ENCODE results near the gene RLN3.

RLN3 gene

DNA sequence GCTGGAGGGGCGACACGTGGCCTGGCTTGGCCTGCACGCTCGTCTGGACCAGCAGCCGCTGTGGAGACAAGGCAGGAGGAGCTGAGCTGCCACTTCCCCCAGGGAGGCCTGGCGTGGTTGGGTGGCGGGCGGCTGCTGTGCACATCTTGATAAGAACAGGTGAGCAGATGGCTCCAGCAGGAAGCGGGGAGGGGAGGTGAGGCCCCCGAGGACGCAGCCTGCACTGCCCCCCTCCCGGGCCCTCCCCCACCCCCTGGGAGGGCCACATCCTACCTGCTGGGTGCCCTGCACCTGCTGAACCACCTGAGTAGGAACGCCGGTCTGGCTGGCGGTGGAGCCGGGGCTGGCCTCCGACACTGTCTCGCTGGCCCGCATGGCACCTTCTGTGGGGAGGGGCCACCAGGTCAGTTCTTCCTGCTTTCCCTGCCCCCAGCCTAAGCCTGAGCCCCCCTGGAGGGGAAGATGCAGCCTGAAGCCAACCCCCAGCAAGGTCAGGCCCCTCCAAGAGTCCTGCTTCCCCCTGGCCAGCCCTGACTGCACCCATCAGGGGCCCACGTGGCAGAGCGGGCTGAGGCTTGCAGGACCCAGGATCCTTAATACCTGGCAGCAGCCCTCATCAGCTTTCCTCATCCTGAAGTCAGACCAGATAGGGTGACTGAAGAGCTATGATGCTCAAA lies 44.6 kb upstream of the RLN3 start:
- TF ChIP-seq TAF1 (IDR thresholded peaks at IDR 0.05; ENCODE audit: low read depth, low read length) (no peak), POU2F2 (IDR thresholded peaks at IDR 0.05; ENCODE audit: low read depth, low read length) (no peak), SPI1 (IDR thresholded peaks at IDR 0.05; ENCODE audit: low read depth, low read length) (no peak), POLR2AphosphoS5 (IDR thresholded peaks at IDR 0.05; ENCODE audit: low read depth, low read length) (no peak), POLR2A (IDR thresholded peaks at IDR 0.05; ENCODE audit: low read depth, low read length) (no peak), PAX5 (IDR thresholded peaks at IDR 0.05; ENCODE audit: insufficient read depth, low read length, severe bottlenecking) (no peak)
- FAIRE-seq (no peak), DNase-seq (ENCODE audit: insufficient read length, low spot score) (no peak)

DNA sequence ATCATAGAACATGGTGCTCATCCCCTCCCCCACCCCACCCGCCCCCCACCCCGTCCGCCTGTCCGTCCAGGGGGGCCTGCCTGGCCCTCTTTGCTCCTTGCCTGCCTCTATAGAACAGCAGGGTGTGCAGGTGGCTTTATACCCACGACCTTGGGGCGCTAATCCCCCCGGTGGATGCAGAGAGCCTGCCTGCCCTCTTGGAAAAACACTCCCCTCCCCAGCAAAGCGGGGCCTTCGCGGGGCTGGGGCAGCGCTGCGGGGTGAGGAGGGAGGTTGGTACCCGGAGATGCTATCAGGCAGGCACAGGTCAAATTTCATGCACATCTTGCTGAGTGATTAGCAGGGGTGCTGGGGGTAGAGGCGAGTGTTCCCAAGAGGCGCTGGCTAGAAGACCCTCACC lies 43.8 kb upstream of the RLN3 start:
- DNase-seq (ENCODE audit: insufficient read length, low spot score) (no peak), FAIRE-seq (no peak)
- TF ChIP-seq POLR2A (IDR thresholded peaks at IDR 0.05; ENCODE audit: low read depth, low read length) (no peak), TAF1 (IDR thresholded peaks at IDR 0.05; ENCODE audit: low read depth, low read length) (no peak), POU2F2 (IDR thresholded peaks at IDR 0.05; ENCODE audit: low read depth, low read length) (no peak), PAX5 (IDR thresholded peaks at IDR 0.05; ENCODE audit: insufficient read depth, low read length, severe bottlenecking) (no peak), POLR2AphosphoS5 (IDR thresholded peaks at IDR 0.05; ENCODE audit: low read depth, low read length) (no peak), SPI1 (IDR thresholded peaks at IDR 0.05; ENCODE audit: low read depth, low read length) (no peak)

DNA sequence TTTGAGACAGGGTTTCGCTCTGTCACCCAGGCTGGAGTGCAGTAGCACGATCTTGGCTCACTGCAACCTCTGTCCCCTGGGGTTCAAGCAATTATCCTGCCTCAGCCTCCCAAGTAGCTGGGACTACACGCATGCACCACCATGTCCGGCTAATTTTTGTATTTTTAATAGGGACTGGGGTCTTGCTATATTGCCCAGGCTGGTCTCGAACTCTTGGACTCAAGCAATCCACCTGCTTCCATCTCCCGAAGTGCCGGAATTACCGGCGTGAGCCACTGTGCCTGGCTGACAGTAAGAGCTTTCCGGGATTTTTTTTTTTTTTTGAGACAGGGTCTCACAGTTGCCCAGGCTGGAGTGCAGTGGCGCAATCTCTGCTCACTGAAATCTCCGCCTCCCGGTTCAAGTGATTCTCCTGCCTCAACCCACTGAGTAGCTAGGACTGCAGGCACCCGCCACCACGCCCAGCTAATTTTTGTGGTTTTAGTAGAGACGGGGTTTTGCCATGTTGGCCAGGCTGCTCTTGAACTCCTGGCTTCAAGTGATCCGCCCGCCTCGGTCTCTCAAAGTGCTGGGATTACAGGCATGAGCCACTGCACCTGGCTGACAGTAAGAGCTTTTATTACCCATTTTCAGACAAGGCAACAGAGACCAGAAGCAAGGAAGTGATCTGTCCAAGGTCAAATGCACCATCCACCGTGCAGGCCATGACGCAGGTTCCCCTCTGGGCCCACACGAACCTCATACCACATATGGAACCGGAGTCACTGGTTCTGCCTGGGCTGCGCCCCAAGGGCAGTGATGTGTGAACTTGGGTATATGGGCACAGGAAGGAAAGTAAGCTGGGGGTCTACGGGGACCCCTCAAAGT lies 42.8 kb upstream of the RLN3 start:
- TF ChIP-seq POLR2AphosphoS5 (IDR thresholded peaks at IDR 0.05; ENCODE audit: low read depth, low read length) = no peak
- no peak for TF ChIP-seq POLR2A (IDR thresholded peaks at IDR 0.05; ENCODE audit: low read depth, low read length)
- no peak for TF ChIP-seq POU2F2 (IDR thresholded peaks at IDR 0.05; ENCODE audit: low read depth, low read length)
- TF ChIP-seq TAF1 (IDR thresholded peaks at IDR 0.05; ENCODE audit: low read depth, low read length) = no peak
- peak; percentile 38; the same call in 1 of the 2 replicates for TF ChIP-seq SPI1 (IDR thresholded peaks at IDR 0.05; ENCODE audit: low read depth, low read length)
- TF ChIP-seq PAX5 (IDR thresholded peaks at IDR 0.05; ENCODE audit: insufficient read depth, low read length, severe bottlenecking) = no peak
- peak; percentile 82 for FAIRE-seq
- no peak for DNase-seq (ENCODE audit: insufficient read length, low spot score)

DNA sequence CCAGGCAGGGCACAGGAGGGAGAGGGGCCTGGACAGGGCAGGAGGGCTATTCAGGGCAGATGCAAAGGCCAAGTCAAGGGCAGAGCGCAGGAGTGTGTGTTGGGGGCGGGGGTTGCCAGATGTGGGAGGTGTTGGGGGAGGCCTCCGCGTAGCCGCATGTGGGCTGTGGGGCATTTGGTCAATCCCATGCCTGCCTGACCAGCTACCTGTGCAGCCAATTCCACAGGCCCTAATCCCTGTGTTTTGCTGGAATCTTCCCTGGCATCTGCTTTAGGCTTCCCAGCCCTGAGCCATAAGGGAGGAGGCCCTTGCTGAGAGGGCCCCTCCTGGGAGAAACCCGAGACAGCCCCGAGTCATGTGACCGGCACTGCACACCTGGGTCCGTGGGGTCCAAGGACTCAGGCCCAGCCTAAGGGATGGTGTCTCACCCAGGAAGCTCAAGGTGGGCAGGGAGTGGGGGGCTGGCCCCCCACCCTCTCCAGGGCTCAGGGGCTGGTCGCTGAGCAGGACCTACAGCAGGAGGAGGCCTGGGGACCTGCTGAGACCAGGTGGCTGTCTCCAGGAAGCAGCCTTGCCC lies 42.1 kb upstream of the RLN3 start:
- peak; percentile 59 for DNase-seq (ENCODE audit: insufficient read length, low spot score)
- no peak for FAIRE-seq
- TF ChIP-seq TAF1 (IDR thresholded peaks at IDR 0.05; ENCODE audit: low read depth, low read length) = no peak
- no peak for TF ChIP-seq POLR2AphosphoS5 (IDR thresholded peaks at IDR 0.05; ENCODE audit: low read depth, low read length)
- no peak for TF ChIP-seq PAX5 (IDR thresholded peaks at IDR 0.05; ENCODE audit: insufficient read depth, low read length, severe bottlenecking)
- no peak for TF ChIP-seq POU2F2 (IDR thresholded peaks at IDR 0.05; ENCODE audit: low read depth, low read length)
- TF ChIP-seq POLR2A (IDR thresholded peaks at IDR 0.05; ENCODE audit: low read depth, low read length) = no peak
- no peak for TF ChIP-seq SPI1 (IDR thresholded peaks at IDR 0.05; ENCODE audit: low read depth, low read length)

DNA sequence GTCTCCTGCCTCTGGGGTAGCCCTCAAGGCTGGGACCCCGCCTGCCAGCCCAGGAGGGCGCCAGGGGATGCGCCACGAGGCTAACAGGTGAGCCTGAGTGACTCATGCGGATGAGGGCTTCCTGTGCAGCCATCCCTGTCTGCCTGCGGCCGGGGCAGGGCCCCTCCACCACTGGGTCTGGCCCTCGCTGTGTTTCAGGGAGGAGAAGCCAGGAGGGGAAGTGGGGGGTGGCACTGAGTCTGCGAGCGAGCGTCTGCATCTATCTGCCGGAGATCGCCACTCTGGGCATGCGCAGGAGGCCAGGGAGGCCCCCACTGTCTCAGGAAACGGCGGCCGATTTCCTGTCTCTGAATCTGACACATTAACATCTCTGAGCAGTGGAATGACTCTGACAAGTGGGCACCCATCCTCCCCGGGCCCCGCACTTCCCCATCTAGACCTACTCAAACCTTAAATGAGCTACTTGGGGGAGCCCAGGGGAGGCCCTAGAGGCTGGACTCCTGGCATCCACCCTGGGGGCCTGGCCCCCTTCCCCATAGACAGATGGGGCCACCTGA lies 41.5 kb upstream of the RLN3 start:
- DNase-seq (ENCODE audit: insufficient read length, low spot score) (peak; percentile 100), FAIRE-seq (peak; percentile 99)
- TF ChIP-seq PAX5 (IDR thresholded peaks at IDR 0.05; ENCODE audit: insufficient read depth, low read length, severe bottlenecking) (peak; percentile 60), TAF1 (IDR thresholded peaks at IDR 0.05; ENCODE audit: low read depth, low read length) (no peak; the same call in 1 of the 2 replicates), POLR2A (IDR thresholded peaks at IDR 0.05; ENCODE audit: low read depth, low read length) (peak; percentile 20; the same call in 1 of the 2 replicates), POLR2AphosphoS5 (IDR thresholded peaks at IDR 0.05; ENCODE audit: low read depth, low read length) (peak; percentile 58; the same call in 1 of the 2 replicates), SPI1 (IDR thresholded peaks at IDR 0.05; ENCODE audit: low read depth, low read length) (peak; percentile 84), POU2F2 (IDR thresholded peaks at IDR 0.05; ENCODE audit: low read depth, low read length) (peak; percentile 20; the same call in 1 of the 2 replicates)

DNA sequence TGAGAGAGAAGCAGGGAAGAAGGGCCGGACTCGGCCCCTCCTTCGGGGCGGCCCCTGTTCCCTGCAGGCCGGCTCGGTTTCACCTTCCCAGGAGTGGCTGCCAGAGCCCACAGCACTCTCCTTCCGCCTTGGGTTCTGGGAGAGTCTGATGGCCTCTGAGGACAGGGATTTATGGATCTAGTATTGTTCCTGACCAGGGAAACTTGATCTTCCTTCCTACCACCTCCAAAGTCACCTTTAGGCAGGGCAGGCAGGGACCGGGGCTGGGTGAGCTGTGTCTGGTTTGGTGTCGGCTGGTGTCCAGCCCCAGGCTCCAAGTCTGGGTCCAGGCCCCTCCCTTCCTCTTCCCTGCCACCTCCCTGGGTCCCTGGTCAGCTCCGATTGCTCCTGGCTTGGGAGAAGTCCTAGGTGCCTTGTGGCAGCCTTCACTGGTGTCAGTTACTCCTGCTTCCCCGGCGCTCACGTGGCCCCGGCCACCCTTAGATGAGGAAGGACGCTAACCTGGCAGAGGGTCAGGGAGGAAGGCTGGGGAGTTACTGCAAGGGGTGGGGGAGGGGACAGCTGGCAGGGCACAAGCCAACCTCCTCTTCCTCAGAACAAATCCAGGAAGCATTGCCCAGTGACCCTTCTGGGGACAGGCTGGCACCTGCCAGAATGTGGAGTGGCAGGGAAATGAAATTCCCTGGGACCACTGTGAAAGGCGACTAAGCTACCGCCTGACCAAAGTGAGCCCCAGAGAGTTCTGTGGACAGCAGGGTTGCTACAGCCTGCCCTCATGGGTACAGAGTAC lies 40.7 kb upstream of the RLN3 start:
- DNase-seq (ENCODE audit: insufficient read length, low spot score) (no peak), FAIRE-seq (peak; percentile 71)
- TF ChIP-seq SPI1 (IDR thresholded peaks at IDR 0.05; ENCODE audit: low read depth, low read length) = no peak
- TF ChIP-seq TAF1 (IDR thresholded peaks at IDR 0.05; ENCODE audit: low read depth, low read length) = no peak
- no peak for TF ChIP-seq POLR2A (IDR thresholded peaks at IDR 0.05; ENCODE audit: low read depth, low read length)
- no peak for TF ChIP-seq PAX5 (IDR thresholded peaks at IDR 0.05; ENCODE audit: insufficient read depth, low read length, severe bottlenecking)
- no peak for TF ChIP-seq POLR2AphosphoS5 (IDR thresholded peaks at IDR 0.05; ENCODE audit: low read depth, low read length)
- no peak for TF ChIP-seq POU2F2 (IDR thresholded peaks at IDR 0.05; ENCODE audit: low read depth, low read length)

DNA sequence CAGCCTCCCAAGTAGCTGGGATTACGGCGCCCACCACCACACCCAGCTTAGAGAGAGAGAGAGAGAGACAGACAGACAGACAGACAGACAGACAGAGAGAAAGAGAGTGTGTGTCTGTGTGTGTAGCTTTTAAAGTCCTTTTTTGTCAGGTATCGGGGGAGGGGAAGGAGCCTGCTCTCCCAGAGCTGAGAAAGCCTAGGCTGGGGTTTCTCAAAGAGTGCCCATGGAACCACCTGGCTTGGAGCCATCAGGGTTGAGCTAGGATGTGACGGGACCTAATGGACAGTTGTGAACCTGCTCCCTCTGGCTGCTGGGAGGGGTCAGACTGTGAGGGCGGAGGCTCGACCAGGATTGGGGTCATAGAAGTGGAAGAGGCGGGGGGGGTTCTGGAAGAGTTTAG lies 38.5 kb upstream of the RLN3 start:
- no peak for FAIRE-seq
- TF ChIP-seq TAF1 (IDR thresholded peaks at IDR 0.05; ENCODE audit: low read depth, low read length) (no peak), POLR2A (IDR thresholded peaks at IDR 0.05; ENCODE audit: low read depth, low read length) (no peak), POLR2AphosphoS5 (IDR thresholded peaks at IDR 0.05; ENCODE audit: low read depth, low read length) (no peak), SPI1 (IDR thresholded peaks at IDR 0.05; ENCODE audit: low read depth, low read length) (no peak), PAX5 (IDR thresholded peaks at IDR 0.05; ENCODE audit: insufficient read depth, low read length, severe bottlenecking) (no peak), POU2F2 (IDR thresholded peaks at IDR 0.05; ENCODE audit: low read depth, low read length) (no peak)
- DNase-seq (ENCODE audit: insufficient read length, low spot score) = no peak

DNA sequence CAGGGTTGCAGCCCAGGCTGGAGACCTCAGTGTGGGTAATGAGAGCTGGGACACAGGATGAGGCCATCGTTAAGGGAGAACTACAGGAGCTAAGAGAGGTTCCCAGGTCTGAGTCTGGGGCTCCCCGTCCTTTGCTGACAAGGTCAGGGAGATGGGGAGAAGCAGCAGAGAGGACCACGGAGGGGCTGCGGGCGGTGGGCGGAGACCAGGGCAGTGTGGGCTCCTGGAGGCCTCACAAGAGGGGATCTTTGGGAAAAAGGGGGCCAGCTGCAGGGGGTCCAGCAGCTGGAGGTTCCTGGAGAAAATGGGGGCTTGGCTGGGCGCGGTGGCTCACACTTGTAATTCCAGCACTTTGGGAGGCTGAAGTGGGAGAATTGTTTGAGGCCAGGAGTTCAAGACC lies 37.9 kb upstream of the RLN3 start:
- TF ChIP-seq PAX5 (IDR thresholded peaks at IDR 0.05; ENCODE audit: insufficient read depth, low read length, severe bottlenecking) (no peak), POLR2A (IDR thresholded peaks at IDR 0.05; ENCODE audit: low read depth, low read length) (no peak), POU2F2 (IDR thresholded peaks at IDR 0.05; ENCODE audit: low read depth, low read length) (no peak), POLR2AphosphoS5 (IDR thresholded peaks at IDR 0.05; ENCODE audit: low read depth, low read length) (no peak), SPI1 (IDR thresholded peaks at IDR 0.05; ENCODE audit: low read depth, low read length) (no peak), TAF1 (IDR thresholded peaks at IDR 0.05; ENCODE audit: low read depth, low read length) (no peak)
- FAIRE-seq = no peak
- no peak for DNase-seq (ENCODE audit: insufficient read length, low spot score)

Data from GM12891 (cell line).